ENCODE measurements around the gene SH3GL3.

GRCh38 chr15:83655237-83655616, 208.1 kb downstream of the SH3GL3 start:
- TF ChIP-seq GLIS1 (tag by site-specific recombination; IDR thresholded peaks at IDR 0.05) (no peak), CTCF (tag by site-specific recombination; IDR thresholded peaks at IDR 0.05) (no peak), ZNF112 (tag by site-specific recombination; IDR thresholded peaks at IDR 0.05) (no peak), ZNF558 (tag by site-specific recombination; IDR thresholded peaks at IDR 0.05) (no peak), ZNF248 (tag by site-specific recombination; IDR thresholded peaks at IDR 0.05) (no peak), ZBTB6 (tag by site-specific recombination; IDR thresholded peaks at IDR 0.05) (no peak)
- TF ChIP-seq, protein P1, sequence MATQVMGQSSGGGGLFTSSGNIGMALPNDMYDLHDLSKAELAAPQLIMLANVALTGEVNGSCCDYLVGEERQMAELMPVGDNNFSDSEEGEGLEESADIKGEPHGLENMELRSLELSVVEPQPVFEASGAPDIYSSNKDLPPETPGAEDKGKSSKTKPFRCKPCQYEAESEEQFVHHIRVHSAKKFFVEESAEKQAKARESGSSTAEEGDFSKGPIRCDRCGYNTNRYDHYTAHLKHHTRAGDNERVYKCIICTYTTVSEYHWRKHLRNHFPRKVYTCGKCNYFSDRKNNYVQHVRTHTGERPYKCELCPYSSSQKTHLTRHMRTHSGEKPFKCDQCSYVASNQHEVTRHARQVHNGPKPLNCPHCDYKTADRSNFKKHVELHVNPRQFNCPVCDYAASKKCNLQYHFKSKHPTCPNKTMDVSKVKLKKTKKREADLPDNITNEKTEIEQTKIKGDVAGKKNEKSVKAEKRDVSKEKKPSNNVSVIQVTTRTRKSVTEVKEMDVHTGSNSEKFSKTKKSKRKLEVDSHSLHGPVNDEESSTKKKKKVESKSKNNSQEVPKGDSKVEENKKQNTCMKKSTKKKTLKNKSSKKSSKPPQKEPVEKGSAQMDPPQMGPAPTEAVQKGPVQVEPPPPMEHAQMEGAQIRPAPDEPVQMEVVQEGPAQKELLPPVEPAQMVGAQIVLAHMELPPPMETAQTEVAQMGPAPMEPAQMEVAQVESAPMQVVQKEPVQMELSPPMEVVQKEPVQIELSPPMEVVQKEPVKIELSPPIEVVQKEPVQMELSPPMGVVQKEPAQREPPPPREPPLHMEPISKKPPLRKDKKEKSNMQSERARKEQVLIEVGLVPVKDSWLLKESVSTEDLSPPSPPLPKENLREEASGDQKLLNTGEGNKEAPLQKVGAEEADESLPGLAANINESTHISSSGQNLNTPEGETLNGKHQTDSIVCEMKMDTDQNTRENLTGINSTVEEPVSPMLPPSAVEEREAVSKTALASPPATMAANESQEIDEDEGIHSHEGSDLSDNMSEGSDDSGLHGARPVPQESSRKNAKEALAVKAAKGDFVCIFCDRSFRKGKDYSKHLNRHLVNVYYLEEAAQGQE (tag by site-specific recombination; IDR thresholded peaks at IDR 0.05), result no peak
